ENCODE data around the gene PSMD11.

The PSMD11 gene

DNA sequence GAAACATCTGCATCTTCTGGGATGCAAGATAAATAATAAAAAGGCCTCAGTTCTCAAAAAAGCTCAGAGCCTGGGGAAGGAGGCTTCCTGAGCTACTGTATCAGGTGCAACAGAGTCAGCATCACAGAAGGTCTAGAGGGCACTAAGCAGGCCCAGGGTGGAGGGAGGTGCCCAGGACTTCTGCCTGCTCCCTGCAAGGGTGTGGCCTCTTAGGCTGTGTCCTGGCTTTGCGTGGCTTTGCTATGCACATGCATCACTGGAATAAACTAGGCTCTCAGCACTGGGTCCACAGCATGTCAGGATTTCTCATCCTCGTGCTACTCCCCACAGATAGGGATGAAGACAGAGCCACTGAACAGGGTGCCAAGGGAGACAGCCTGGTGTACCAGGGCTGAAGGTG lies 68.0 kb downstream of the PSMD11 start:
- H3K27me3 ChIP-seq (ENCODE audit: insufficient read depth, low read depth, severe bottlenecking) = no peaks in the 10 kb centered on the region
- H3K9me3 ChIP-seq (ENCODE audit: severe bottlenecking) = no peaks in the 10 kb centered on the region
- H3K27ac ChIP-seq = no peak overlapping the region
- DNase-seq = no peak
- H3K36me3 ChIP-seq = no peaks in the 10 kb centered on the region
- TF ChIP-seq, protein P1, sequence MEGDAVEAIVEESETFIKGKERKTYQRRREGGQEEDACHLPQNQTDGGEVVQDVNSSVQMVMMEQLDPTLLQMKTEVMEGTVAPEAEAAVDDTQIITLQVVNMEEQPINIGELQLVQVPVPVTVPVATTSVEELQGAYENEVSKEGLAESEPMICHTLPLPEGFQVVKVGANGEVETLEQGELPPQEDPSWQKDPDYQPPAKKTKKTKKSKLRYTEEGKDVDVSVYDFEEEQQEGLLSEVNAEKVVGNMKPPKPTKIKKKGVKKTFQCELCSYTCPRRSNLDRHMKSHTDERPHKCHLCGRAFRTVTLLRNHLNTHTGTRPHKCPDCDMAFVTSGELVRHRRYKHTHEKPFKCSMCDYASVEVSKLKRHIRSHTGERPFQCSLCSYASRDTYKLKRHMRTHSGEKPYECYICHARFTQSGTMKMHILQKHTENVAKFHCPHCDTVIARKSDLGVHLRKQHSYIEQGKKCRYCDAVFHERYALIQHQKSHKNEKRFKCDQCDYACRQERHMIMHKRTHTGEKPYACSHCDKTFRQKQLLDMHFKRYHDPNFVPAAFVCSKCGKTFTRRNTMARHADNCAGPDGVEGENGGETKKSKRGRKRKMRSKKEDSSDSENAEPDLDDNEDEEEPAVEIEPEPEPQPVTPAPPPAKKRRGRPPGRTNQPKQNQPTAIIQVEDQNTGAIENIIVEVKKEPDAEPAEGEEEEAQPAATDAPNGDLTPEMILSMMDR (IDR thresholded peaks at IDR 0.05; ENCODE audit: low read depth, low read length) = no peak
- no peak overlapping the region for H3K4me3 ChIP-seq (ENCODE audit: low read depth, low read length)

DNA sequence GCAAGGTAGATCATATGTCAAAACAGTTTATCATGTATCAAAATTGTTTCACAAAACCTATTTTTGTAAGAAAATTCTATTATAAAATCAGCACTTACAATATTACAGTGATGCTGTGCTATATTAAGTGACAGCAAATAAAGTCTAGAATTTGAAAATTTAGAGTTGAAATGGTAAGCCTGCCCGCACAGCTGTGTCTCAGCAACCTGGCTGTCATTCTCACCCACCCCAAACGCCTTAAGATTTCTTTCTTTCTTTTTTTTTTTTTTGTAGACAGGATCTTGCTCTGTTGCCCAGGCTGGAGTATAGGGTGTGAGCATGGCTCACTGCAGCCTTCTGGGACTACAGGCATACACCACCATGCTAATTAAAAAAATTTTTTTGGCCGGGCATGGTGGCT lies 69.3 kb downstream of the PSMD11 start:
- DNase-seq = no peak
- TF ChIP-seq, protein P1 (IDR thresholded peaks at IDR 0.05; ENCODE audit: low read depth, low read length) = no peak
- H3K27me3 ChIP-seq (ENCODE audit: insufficient read depth, low read depth, severe bottlenecking) = no peaks in the 10 kb centered on the region
- H3K36me3 ChIP-seq = no peaks in the 10 kb centered on the region
- H3K27ac ChIP-seq = no peak overlapping the region
- H3K4me3 ChIP-seq (ENCODE audit: low read depth, low read length) = no peak overlapping the region
- no peaks in the 10 kb centered on the region for H3K9me3 ChIP-seq (ENCODE audit: severe bottlenecking)

DNA sequence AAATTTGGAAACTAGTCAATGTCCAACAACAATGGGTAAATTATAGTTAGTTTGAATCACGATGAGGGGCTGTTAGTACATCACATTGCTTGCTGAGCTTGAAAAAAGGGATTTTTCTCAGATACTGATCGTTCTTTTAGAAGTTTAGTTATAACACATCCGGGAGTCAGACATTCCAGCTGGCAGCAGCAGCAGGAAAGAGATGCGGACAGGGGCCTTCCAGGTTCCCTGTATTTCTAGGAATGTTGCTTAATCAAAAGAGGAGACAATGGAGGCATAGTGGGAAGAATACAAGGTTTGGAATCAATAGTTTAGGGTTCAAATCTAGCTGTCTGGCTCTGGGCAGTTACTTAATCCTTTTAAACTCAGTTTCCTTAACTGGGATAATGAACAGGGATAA lies 70.3 kb downstream of the PSMD11 start:
- H3K27me3 ChIP-seq (ENCODE audit: insufficient read depth, low read depth, severe bottlenecking) = no peaks in the 10 kb centered on the region
- H3K36me3 ChIP-seq = no peaks in the 10 kb centered on the region
- no peaks in the 10 kb centered on the region for H3K9me3 ChIP-seq (ENCODE audit: severe bottlenecking)
- TF ChIP-seq, protein P1 (IDR thresholded peaks at IDR 0.05; ENCODE audit: low read depth, low read length) = no peak
- no peak overlapping the region for H3K4me3 ChIP-seq (ENCODE audit: low read depth, low read length)
- DNase-seq = no peak
- H3K27ac ChIP-seq = no peak overlapping the region

DNA sequence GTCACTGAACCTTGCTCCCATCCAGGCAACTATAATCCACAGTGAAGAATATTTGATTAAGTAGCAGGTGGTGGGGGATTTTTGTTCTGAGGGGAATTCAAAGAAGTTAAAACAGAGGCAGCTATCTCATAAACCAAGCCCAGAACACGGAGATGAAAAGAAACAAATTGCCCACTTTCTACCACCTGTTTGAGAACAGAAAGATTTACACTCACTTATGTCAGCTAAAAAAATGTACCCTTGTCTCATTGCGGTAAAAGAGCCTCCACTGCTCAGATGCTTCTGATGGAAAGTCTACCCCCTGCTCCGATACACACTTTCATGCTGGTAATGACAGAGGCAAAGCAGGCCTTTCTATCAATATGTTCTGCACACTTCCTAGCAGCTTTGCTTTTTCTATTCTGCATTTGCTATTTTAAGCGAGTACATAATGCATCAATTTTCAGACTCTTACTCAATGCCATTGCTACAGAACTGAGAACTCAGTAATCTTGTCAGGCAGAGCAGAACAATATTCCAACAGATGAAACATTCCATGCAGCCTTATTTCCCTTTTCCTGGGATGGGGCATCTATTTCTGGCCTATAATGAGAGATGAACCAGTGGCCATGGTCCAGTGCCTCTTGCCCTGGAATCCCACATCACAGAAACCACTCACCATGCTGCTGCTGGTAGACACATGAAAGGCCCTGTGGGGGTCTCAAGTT lies 71.5 kb downstream of the PSMD11 start:
- no peaks in the 10 kb centered on the region for H3K9me3 ChIP-seq (ENCODE audit: severe bottlenecking)
- no peak for DNase-seq
- no peak overlapping the region for H3K4me3 ChIP-seq (ENCODE audit: low read depth, low read length)
- no peak overlapping the region; the same call in 1 of the 2 replicates for H3K27ac ChIP-seq
- H3K27me3 ChIP-seq (ENCODE audit: insufficient read depth, low read depth, severe bottlenecking) = no peaks in the 10 kb centered on the region
- H3K36me3 ChIP-seq = no peaks in the 10 kb centered on the region
- TF ChIP-seq, protein P1 (IDR thresholded peaks at IDR 0.05; ENCODE audit: low read depth, low read length) = no peak

DNA sequence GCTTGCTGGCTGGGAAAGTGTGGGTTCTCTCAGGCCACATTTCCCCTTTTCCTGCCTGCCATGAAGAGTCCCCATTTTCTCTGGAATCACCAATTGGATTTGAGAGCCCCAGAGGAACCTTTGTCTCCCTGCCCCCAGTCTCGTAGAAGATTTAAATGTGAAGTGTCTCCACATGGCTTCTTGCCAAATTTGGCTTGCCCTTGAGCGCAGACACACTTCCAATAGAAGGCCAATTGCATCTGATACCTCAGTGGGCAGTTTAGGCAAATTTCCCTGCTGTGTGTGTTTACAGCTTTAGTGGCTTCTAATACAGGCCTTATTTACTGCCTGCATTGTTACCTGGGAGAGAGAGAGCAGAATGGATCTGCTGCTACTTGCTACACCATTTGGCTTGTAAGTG lies 72.1 kb downstream of the PSMD11 start:
- no peaks in the 10 kb centered on the region for H3K27me3 ChIP-seq (ENCODE audit: insufficient read depth, low read depth, severe bottlenecking)
- no peak overlapping the region; the same call in 1 of the 2 replicates for H3K27ac ChIP-seq
- no peak overlapping the region for H3K4me3 ChIP-seq (ENCODE audit: low read depth, low read length)
- TF ChIP-seq, protein P1 (IDR thresholded peaks at IDR 0.05; ENCODE audit: low read depth, low read length) = no peak
- no peak for DNase-seq
- no peaks in the 10 kb centered on the region for H3K9me3 ChIP-seq (ENCODE audit: severe bottlenecking)
- no peaks in the 10 kb centered on the region for H3K36me3 ChIP-seq

All from WERI-Rb-1 (cell line).